NCI-H1092 (cell line): Measurements from ENCODE around the gene CCDC170.
"Not testable (repeated sequence)": the region's sequence is repeated elsewhere in the genome, so short reads cannot be mapped to it uniquely, and the experiment has no call there.

ENCODE experiments used
- DNase-seq: peaks from one replicate; lab custom pipeline; 2025; lab: John Stamatoyannopoulos, UW

CCDC170 gene

DNA sequence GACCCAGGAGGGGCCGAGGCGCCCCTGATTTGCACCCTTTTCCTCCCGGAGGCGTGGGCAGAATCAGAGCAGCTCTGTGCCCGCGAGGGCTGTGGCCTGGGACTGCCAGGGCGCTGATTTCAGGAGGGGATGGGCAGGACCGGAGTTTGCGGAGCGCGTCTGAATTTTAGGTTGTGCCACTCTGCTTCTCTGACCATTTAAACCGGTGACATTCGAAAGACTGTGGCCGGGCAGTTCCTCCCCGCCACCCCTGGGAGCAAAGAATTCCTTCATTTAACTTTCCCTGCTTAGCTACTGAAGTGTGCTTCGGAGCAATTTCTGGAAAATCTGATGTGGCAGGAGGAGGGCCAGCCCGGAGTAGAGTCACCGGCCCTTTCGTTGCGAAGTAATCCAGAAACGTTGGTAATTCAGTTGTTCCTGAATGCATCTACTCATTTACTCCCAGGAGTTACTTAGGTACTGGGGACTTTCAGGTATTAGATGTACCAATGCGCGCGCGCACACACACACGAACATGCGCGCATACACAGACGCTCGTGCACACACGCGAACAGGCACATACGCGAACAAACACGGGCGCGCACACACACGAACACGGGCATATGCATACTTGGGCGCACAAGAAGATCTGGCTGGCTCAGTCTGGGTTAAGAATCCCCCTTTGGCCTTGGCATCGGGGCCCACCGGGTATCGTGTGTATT, 568 bp downstream of the CCDC170 start:
- no peak for DNase-seq

DNA sequence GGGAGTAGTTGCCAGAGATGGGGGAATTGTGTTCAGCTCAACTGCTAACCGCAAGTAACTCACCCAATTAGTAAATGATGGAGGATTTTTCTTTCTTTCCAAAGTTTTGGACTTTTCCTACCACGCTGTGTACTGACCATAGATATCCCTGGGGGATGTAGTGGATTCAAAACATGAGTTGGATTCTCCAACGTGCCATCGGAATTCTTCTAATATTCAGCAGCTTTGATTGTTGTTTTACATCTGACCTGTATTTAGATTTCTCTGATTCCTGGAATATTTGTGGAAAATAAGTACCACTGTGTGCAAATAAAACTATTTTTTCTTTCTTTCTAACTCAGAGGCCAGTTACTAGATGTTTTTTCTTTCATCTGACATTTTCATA, 1.1 kb downstream of the CCDC170 start:
- DNase-seq, result no peak

DNA sequence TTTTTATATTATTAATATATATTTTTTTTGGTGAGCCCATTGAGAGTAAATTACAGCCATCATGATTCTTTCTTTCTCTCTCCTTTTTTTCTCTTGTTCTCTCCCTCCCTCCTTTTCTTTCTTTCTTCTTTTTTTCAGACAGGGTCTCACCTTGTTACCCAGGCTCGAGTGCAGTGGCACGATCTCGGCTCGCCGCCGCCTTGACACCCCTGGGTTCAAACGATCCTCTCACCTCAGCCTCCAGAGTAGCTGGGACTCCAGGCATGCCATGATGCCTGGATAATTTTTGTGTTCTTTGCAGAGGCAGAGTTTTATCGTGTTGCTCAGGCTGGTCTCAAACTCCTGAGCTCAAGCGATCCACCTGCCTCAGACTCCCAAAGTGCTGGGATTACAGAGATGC, 1.6 kb downstream of the CCDC170 start:
- no peak for DNase-seq

DNA sequence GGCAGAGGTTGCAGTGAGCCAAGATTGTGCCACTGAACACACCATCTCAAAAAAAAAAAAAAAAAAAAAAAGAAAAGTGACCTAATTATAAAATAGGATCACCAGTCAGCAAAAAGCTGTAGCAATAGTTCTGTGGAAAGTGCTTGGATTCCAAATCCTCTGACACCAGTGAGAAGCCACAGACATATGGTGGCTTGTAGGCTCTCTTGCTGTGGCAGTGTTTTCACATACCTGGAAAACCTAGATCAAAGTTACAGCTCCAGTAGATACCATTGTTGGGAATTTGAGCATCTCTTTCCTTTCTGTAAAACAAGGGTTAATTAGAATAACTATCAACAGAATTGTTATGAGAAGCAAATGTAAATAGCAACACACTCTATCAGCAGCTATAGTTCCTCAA, 4.1 kb downstream of the CCDC170 start:
- DNase-seq, result no peak

DNA sequence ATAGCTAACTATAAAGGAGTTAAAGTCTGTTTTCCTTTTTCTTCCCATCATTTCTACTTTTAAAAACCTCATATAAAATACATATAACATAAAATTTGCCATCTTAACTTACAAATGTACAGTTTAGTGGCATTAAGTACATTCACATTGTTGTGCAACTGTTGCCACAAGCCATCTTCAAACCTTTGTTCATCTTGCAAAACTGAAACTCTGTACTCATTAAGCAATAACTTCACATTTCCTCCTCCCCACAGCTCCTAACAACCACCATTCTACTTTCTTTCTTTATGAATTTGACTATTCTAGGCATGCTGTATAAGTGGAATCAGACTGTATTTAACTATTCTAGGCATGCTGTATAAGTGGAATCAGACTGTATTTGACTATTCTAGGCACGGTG, 4.5 kb downstream of the CCDC170 start:
- no peak for DNase-seq

DNA sequence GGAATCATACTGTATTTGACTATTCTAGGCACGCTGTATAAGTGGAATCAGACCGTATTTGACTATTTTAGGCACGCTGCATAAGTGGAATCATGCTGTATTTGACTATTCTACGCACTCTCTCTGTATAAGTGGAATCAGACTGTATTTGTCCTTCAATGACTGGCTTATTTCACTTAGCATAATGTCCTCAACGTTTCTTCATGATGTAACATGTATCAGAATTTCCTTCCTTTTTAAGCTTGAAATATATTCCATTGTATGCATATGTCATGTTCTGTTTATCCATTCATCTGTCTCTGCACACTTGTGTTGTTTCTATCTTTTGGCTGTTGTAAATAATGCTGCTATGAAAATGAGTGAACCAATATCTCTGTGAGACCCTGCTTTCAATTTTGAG, 5.7 kb downstream of the CCDC170 start:
- no peak for DNase-seq

DNA sequence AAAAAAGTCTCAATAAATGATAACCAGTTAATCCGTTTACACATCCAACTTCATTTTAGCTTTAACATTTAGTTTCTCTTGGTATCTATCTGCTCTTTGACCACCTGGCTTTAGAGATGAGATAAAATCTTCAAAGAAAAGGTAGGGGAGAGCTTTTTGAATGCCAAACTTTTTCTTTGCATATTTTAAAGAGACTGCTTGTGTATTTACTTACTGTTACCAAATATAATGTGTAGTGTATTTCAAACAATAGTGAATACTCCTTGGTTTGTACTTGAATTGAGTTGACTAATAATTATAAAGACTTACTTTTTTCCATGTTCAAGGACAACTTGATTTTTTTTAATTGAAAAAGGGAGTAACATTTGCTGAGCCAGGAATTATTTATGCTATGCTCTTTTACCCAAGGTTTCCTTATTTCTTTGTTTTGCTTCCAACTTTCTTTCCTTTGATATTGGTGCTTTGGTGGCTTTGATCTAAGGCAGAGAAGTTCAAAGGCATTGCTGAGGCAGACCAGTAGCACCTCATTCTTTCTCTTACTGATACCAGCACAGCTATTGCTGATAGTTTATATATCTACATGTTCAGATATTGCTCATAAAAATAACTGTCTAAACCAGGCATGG, 7.8 kb downstream of the CCDC170 start:
- no peak for DNase-seq

DNA sequence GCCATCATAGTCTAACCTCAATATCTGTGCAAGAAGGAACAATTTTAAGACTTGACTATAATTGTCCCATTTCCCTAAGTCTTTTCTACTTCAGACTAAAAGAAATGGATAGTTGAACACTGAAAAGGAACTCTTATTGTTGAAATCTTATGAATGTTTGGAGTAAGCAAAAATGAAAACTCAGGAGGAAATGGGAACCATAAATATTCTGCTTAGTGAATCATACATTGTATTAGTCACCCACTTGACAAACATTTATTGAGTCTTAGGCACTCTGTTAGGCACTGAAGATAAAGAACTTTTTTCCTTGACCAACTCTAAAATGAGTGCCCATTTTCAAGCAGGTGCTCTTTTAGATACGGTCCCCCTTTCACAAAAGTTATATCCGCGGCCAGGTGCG, 8.7 kb downstream of the CCDC170 start:
- DNase-seq, result no peak

DNA sequence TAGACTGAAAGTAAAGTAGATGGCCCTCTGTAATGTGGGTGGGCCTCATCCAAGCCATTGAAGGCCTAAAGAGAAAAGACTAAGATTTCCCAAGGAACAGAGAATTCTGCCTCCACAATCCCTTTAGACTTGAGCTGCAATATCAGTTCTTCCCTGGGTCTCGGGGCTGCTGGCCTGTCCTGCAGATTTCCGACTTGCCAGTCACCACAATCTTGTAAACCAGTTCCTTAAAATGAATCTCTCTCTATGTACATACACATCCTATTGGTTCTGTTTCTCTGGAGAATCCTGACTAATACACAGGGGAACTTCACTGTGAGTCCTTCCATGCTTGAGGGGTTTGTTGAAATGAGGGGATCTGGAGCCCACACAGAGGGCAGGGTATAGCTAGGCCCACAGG, 12.9 kb downstream of the CCDC170 start:
- DNase-seq, result no peak

DNA sequence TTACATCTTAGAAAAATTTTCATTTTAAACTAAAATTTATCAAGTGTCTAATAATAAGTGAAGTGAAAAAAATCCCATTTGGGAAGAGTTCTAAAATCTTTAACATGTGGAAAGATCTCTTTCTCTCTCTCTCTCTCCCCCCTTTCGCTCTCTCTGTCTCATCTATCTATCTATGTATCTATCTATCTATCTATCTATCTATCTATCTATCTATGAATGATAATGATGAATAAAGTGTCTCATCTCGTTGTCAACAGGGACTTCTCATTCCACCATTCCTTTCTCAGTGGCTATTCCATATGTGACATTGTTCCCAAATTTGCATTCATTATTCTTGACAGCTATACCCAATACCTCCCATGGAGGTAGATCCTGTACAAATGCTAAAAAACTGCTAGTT, 15.2 kb downstream of the CCDC170 start:
- DNase-seq, result no peak

DNA sequence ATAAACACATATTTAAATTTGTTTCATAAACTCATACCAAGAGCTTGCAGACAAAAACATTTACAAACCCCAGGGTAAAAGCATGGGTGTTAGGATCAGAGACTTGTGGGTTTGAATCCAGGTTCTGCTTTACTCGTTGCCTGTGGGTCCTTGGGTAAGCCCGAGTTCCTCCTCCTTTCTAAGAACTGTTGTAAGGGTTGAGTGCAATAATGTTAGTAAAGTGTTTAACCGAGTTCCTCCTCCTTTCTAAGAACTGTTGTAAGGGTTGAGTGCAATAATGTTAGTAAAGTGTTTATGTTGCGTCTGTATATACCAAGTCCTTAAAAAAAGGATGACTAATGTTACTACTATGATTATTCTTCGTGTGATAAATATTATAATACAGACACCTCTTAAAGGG, 18.7 kb downstream of the CCDC170 start:
- no peak for DNase-seq

DNA sequence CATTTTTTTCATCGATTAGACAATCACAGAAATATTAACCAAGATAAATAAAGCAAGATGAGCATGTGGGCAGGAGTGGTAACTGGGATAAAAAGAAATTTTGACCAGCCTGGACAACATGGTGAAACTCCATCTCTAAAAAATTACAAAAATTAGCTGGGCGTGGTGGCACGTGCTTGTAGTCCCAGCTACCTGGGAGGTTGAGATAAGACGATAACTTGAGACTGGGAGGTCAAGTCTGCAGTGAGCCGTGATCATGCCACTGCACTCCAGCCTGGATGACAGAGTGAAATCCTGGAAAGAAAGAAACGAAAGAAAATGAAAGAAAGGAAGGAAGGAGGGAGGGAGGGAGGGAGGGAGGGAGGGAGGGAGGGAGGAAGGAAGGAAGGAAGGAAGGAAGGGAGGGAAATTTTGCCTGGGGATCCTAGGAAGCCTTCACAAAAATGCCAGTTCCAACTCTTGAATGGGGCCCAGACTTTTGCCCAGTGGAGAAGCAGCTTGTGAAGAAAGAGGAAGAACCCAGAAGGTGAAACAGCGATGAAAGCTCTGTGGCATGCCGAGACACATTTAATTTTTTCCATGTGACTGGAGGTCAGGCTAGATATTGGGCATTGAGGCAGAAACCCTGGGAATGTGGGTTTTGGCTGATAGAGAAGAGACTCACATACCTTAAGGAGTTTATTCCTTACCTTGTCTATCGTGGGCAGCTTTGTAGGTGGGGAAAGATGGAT, 20.3 kb downstream of the CCDC170 start:
- DNase-seq, result no peak

DNA sequence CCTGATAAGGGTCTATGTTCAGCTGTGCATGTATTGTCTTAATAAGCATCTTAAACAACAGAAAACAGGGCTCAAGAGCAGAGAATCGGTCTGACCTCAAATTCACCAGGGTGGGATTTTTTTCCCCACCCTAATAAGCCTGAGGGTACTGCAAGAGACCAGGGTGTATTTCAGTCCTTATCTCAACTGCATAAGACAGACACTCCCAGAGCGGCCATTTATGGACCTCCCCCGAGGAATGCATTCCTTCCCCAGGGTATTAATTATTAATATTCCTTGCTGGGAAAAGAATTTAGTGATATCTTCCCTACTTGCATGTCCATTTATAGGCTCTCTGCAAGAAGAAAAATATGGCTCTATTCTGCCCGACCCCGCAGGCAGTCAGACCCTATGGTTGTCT, 25.2 kb downstream of the CCDC170 start:
- DNase-seq, result not testable (repeated sequence)

DNA sequence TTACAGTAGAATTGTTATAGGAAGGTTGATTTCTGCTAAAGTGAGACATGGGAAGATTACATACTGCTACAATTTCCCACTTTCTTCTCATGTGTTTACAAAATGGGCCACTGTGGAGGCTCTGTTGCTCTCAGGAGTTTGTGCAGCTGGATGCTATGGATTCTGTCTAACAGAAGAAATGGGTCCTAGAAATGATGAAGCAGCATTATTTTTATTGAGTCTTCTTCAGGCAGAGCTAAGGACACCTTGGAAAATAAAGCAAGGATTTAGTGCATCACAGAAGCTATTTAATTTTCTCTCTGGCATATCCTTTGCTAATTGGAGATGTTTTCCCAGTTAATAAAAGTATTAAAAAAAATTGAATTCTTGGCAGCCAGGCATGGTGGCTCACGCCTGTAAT, 29.2 kb downstream of the CCDC170 start:
- DNase-seq, result no peak

DNA sequence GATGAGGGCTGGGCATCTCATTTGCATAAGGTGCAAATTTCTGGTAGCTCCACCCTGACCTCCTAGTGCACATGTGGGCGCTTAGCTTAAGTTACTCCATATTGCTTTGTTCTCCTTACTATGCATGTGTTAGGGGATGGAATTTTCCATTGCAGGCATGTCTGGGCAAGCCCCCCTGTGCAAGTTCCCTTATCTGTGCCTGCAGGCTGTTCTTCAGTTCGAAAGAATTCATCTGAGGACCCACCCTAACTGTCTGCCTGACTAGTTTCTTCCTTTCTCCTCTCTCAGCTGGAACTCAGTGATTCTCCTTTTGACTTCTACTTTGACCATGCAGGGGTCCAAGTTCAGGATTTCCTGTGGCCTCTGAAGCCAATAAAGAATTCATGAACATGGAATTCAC, 30.2 kb downstream of the CCDC170 start:
- no peak for DNase-seq

DNA sequence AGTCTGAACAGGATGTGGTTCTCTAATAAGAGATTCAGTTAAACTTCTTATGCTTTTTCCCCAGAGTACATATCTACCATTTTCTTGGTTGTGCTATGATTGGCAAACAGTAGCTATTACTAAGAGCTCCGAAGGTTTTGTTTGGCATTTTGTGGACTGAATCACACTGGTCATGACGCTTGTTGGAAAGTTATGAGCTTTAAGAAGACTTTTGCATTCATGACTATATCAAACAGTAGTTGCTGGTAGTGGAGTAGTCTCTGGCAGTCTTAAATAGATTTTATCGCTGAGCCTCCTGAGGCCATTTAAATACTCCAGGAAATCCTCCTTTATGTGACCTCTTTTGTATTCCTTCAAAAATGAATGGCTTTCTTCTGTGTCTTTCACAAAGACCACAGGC, 40.8 kb downstream of the CCDC170 start:
- DNase-seq, result no peak

DNA sequence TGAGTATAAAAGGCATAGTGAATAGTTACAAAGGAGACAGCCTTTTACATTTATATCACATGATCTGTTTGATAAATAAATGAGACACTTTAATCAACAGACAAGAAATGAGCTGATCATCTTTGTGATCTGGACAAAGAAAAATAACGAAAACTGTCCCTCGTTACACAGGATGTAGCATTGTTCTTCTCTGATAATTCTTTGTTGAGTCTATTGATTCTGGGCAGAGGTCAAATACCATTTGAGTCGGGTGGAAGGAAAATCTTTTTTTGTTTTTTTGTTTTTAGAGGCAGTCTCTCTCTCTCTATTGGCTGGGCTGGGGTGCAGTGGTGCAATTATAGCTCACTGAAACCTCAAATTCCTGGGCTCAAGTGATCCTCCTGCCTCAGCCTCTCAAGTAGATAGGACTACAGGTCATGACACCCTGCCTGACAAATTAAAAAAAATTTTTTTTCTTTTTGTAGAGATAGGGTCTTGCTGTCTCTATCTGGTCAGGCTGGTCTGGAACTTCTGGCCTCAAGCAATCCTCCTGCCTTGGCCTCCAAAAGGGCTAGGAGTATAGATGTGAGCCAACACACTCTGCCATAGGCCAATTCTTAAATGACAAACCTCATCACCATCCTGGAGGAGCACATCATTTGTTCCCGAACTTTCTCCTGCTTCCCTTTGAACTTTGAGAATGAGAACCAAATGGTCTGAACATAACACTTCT, 41.8 kb downstream of the CCDC170 start:
- no peak for DNase-seq

DNA sequence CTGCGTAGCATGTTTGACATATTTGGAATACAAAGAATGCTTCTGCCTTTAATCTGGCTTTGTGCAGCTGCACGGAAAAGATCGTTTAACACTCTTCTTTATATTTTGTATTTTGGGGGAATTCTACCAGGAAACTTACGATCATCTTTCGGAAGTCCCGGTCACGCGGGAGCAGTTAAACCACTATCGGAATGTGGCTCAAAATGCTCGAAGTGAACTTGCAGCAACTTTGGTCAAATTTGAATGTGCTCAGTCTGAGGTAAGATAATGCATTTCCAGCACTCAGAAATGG, 42.3 kb downstream of the CCDC170 start:
- DNase-seq, result no peak

DNA sequence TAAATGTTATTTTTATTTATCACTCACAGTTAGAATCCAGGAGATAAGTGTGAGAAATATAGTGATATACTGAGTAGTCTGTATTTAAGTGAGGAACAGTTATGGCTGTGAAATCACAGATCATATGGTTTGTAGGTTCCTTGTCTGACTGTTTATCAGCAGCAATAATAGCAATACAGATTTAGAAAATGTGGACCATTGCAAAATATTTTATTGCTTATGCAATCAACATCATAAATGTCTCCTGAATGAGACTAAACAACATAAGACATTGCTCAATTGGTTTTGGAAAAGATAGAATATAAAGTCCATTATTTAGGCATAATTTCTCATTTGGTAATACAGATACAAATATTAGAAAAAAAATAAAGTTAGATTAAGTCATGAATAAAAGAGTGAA, 43.7 kb downstream of the CCDC170 start:
- no peak for DNase-seq

DNA sequence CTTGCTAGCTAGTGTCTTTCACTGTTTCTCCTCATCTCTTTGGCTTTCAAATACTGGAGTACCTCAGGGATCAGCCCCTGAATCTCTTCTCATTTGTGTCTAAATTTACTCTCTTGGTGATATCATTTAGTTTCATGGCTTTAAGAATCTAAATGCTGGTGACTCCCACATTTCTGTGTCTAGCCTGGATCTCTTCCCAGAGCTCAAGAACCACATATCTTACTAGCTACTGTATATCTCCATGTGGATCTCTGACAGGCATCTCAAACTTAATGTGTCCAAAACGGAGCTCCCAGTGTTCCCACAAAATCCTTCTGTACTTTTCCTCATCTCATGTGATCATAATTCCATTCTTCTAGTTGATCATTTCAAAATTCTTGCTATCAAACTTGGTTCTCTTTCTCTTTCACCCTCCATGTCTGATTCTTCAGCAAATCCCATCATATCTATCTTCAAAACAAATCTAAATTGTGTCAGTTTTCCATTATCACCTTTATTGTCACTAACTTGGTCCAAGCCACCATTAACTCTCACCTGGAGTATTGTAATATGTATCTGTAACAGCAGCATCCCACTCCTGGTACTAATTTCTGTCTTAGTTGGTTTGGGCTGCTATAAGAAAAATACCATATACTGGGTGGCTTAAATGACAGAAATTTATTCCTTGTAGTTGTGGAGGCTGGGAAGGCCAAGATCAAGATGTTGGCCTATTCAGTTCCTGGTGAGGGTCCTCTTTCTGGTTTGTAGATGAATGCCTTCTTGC, 45.9 kb downstream of the CCDC170 start:
- no peak for DNase-seq

DNA sequence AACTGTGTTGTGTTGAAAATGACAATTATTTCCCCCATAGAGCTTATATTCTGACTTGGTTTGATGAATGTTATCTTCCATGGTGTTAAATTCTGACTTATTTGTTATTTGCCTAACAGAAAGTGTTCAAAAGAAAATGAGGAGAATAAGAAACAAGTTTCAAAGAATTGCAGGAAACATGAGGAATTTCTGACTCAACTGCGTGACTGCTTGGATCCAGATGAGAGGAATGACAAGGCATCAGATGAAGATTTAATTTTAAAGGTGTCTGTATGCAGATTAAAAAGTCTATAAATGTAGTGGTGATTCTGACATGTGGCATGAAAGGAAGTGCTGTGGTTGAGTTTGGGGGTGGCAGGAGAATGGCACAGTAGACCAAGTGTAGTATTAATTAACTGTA, 50.6 kb downstream of the CCDC170 start:
- no peak for DNase-seq

DNA sequence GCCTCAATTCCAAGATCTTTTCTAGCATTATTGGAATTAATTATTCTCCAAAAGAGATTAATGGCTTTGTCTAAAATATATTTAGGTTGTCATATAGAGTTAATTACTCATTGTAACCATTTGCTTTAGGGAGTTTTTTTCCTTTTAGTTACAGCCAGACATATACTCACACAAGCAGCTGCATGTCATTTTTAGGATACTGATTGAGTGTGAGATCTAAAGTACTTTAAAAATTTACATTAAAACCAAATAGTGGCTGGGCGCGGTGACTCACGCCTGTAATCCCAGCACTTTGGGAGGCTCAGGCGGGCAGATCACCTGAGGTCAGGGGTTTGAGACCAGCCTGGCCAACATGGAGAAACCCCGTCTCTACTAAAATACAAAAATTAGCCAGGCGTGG, 51.1 kb downstream of the CCDC170 start:
- not testable (repeated sequence) for DNase-seq
